Coronary artery (tissue), 2 donors: ENCODE data around the gene MCTP2.

Source experiments
- DNase-seq: peaks from one replicate; pipeline ENCODE4 v3.0.0-alpha.2; 2017; ENCODE audit warnings: low spot score
- H3K27ac ChIP-seq, 2 donors: fragments of 200-600 bp; sonication (generic); one replicate each; pipeline ENCODE4 v1.5.1; 2016 to 2019
- H3K4me3 ChIP-seq: fragments of 200-600 bp; sonication (generic); 2 replicates; pipeline ENCODE4 v1.5.1; 2016; ENCODE audit warnings: mild to moderate bottlenecking, moderate library complexity
- CTCF ChIP-seq: fragments of 200-600 bp; sonication (generic); IDR thresholded peaks from one replicate; pipeline ENCODE4 v1.5.1; 2019; ENCODE audit warnings: antibody characterized with exemption

Gene MCTP2

GRCh38 chr15:94470492-94470891 is 239.1 kb downstream of the MCTP2 start:
- no peak for TF ChIP-seq CTCF
- no peak overlapping the region for H3K27ac ChIP-seq
- no peak overlapping the region for H3K4me3 ChIP-seq

GRCh38 chr15:94476686-94477085 is 245.3 kb downstream of the MCTP2 start:
- TF ChIP-seq CTCF = no peak
- no peak overlapping the region for H3K27ac ChIP-seq
- H3K4me3 ChIP-seq = no peak overlapping the region
- DNase-seq = no peak

More at GRCh38 chr15:94470492-94470891, 239.1 kb downstream of the MCTP2 start:
- DNase-seq = no peak

GRCh38 chr15:94477913-94478553 is 246.7 kb downstream of the MCTP2 start:
- no peak for TF ChIP-seq CTCF
- no peak overlapping the region for H3K27ac ChIP-seq
- DNase-seq = no peak
- H3K4me3 ChIP-seq = no peak overlapping the region

DNA sequence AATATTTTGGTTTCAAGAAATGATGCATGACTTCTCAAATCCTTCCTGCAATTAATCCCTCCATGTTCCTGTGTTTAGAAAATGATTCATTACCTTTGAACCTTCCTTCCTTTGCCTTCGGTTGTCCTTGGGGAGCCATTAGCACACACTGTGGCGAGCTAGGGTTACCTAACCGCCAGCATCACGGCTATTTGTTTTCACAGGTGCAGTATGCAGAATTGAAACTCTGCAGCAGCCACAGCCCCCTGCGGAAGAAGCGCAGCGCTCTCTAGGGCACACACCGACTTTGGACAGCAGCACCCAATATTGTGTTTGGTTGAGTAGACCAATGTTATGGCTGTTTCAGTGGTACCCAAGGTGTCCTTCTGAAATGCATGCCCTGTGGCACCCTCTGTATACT is 247.4 kb downstream of the MCTP2 start:
- TF ChIP-seq CTCF = no peak
- no peak overlapping the region for H3K4me3 ChIP-seq
- no peak for DNase-seq
- no peak overlapping the region for H3K27ac ChIP-seq

GRCh38 chr15:94480289-94480834 is 249.0 kb downstream of the MCTP2 start:
- TF ChIP-seq CTCF = no peak
- H3K4me3 ChIP-seq = no peak overlapping the region
- no peak overlapping the region for H3K27ac ChIP-seq
- no peak for DNase-seq

DNA sequence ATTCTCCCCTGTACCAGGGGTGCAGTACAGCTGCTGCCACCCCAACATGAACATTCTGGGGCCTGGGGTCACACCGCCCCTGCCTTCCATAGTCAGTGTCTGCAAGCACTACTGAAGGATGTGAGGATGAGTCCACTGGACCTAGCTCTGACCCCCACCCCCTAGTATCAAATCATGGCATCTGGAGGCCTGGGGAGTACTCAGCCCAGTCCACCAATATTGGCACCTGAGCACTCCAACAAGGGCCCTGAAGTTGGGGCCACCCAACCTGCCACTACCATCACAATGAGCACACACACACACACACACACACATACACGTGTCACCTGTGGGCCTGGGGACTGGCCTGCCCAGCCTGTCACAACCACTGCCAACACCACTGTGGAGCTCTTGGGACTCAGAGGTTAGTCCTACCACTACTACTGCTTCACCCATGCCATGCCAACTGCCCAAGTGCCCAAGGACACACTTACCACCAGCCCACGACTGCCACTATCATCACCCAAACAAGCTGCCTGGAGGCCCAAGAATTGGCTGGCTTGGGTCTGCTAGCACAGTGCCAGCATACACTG is 253.9 kb downstream of the MCTP2 start:
- no peak for DNase-seq
- Histone ChIP-seq H3K27ac (no peak overlapping the region), H3K4me3 (no peak overlapping the region)
- TF ChIP-seq CTCF = no peak

GRCh38 chr15:94487635-94488034 is 256.3 kb downstream of the MCTP2 start:
- TF ChIP-seq CTCF = no peak
- H3K27ac ChIP-seq = no peak overlapping the region

More at GRCh38 chr15:94487635-94488034, 256.3 kb downstream of the MCTP2 start:
- no peak for DNase-seq
- H3K4me3 ChIP-seq = no peak overlapping the region
